ENCODE results near the gene CASKIN2.
A peak's percentile ranks its signal among the peaks of the same experiment; 100 is the strongest.
"Not testable (repeated sequence)": the region's sequence is repeated elsewhere in the genome, so short reads cannot be mapped to it uniquely, and the experiment has no call there.

CASKIN2 gene

GRCh38 chr17:75476752-75477489, 38.4 kb downstream of the CASKIN2 start:
- peak in 3 of 10 donors; percentile 70 to 76 (median 73) for DNase-seq
- intact Hi-C loops (cut with DNase I): no loop called here

- intact Hi-C loops (cut with DNase I): no loop called here
- DNase-seq: peak; percentile 36 to 96 (median 72)
Measured at GRCh38 chr17:75476271-75476671, 39.1 kb downstream of the CASKIN2 start.

GRCh38 chr17:75475851-75476250, 39.5 kb downstream of the CASKIN2 start:
- DNase-seq: peak in 3 of 10 donors; percentile 43 to 60 (median 46)
- intact Hi-C loops (cut with DNase I): no loop called here

- DNase-seq: peak in 2 of 10 donors; percentile 75 to 87
- intact Hi-C loops (cut with DNase I): no loop called here
Measured at GRCh38 chr17:75475144-75475835, 40.0 kb downstream of the CASKIN2 start.

GRCh38 chr17:75474736-75475135, 40.6 kb downstream of the CASKIN2 start:
- intact Hi-C loops (cut with DNase I): no loop called here
- peak in 2 of 10 donors; percentile 47 to 77 for DNase-seq

GRCh38 chr17:75473246-75473645, 42.1 kb downstream of the CASKIN2 start:
- peak in 5 of 10 donors; percentile 22 to 91 (median 63) for DNase-seq

GRCh38 chr17:75472119-75472518, 43.2 kb downstream of the CASKIN2 start:
- DNase-seq: peak in 2 of 10 donors; percentile 5 to 41
- intact Hi-C loops (cut with DNase I): no loop called here

More at GRCh38 chr17:75473246-75473645, 42.1 kb downstream of the CASKIN2 start:
- intact Hi-C loops (cut with DNase I): no loop called here

- intact Hi-C loops (cut with DNase I): no loop called here
- peak in 1 of 10 donors; percentile 2 for DNase-seq
Measured at GRCh38 chr17:75471207-75471606, 44.1 kb downstream of the CASKIN2 start.

- peak in 1 of 10 donors; percentile 39 for DNase-seq
- intact Hi-C loops (cut with DNase I): no loop called here
Measured at GRCh38 chr17:75468779-75469373, 46.5 kb downstream of the CASKIN2 start.

GRCh38 chr17:75468291-75468754, 47.0 kb downstream of the CASKIN2 start:
- peak in 5 of 10 donors; percentile 17 to 92 (median 40) for DNase-seq
- intact Hi-C loops (cut with DNase I): no loop called here

- peak in 1 of 10 donors; percentile 26 for DNase-seq
Measured at GRCh38 chr17:75465039-75465438, 50.3 kb downstream of the CASKIN2 start.

GRCh38 chr17:75463603-75464002, 51.7 kb downstream of the CASKIN2 start:
- no peak for DNase-seq
- intact Hi-C loops (cut with DNase I): no loop called here

More at GRCh38 chr17:75465039-75465438, 50.3 kb downstream of the CASKIN2 start:
- intact Hi-C loops (cut with DNase I): no loop called here

- intact Hi-C loops (cut with DNase I): no loop called here
- peak in 1 of 10 donors; percentile 47 for DNase-seq
Measured at GRCh38 chr17:75460295-75460694, 55.0 kb downstream of the CASKIN2 start.

- intact Hi-C loops (cut with DNase I): no loop called here
- DNase-seq: peak in 2 of 10 donors; percentile 1 to 16
Measured at GRCh38 chr17:75459590-75460267, 55.6 kb downstream of the CASKIN2 start.

- no peak for DNase-seq
- intact Hi-C loops (cut with DNase I): no loop called here
Measured at GRCh38 chr17:75459246-75459589, 56.1 kb downstream of the CASKIN2 start.

- peak; percentile 40 to 94 (median 66) for DNase-seq
- intact Hi-C loops (cut with DNase I): loop anchor here (2.0 kb wide), 1 partner anchor 58 kb away; the partner anchor contains the start of gene CASKIN2
Measured at GRCh38 chr17:75457047-75457654, 58.2 kb downstream of the CASKIN2 start.

GRCh38 chr17:75456417-75457046, 58.8 kb downstream of the CASKIN2 start, which contains the start of gene TMEM94:
TSS of gene TMEM94 (plus strand) at chr17:75456635. CDS start at chr17:75471906, 15,271 bp downstream.
- peak; percentile 92 to 99 (median 96) for DNase-seq
- intact Hi-C loops (cut with DNase I): loop anchor here (2.0 kb wide), 1 partner anchor 58 kb away; the partner anchor contains the start of gene CASKIN2

GRCh38 chr17:75456039-75456416, 59.3 kb downstream of the CASKIN2 start:
- intact Hi-C loops (cut with DNase I): loop anchor here (2.0 kb wide), 1 partner anchor 59 kb away; the partner anchor contains the start of gene CASKIN2
- DNase-seq: no peak

- intact Hi-C loops (cut with DNase I): not testable (repeated sequence)
- peak in 2 of 10 donors; percentile 9 to 42 for DNase-seq
Measured at GRCh38 chr17:75454672-75455071, 60.7 kb downstream of the CASKIN2 start.

All from posterior cingulate gyrus (tissue), 11 donors.